Measurements from ENCODE around the gene KIF18A. TPM values are rescaled to one million over a fixed set of nuclear protein-coding genes. Genes with fewer than 3 reads are reported as not detected.

KIF18A gene
- total RNA-seq, 4 donors from 2014 or later, result 1.7 to 9.1 (median 3.6) TPM

- TF ChIP-seq CTCF (IDR thresholded peaks at IDR 0.05), result no peak
- no peak for TF ChIP-seq POLR2A (IDR thresholded peaks at IDR 0.05)
- no peaks in the 10 kb centered on the region for H3K36me3 ChIP-seq
- H3K27me3 ChIP-seq, result no peaks in the 10 kb centered on the region
- intact Hi-C loops (cut with DNase I), result no loop called here
- H3K27ac ChIP-seq, result no peak overlapping the region
- no peaks in the 10 kb centered on the region for H3K9me3 ChIP-seq
- H3K4me1 ChIP-seq, result no peaks in the 10 kb centered on the region
- H3K4me3 ChIP-seq, result no peak overlapping the region
- no peak for DNase-seq
- WGBS, 2 donors, result 95 to 100% methylated on average over 1 of the region's 1 CpG
Observed at GRCh38 chr11:28071305-28071704, 36.7 kb downstream of the KIF18A start.

- Histone ChIP-seq H3K9me3 (no peaks in the 10 kb centered on the region), H3K36me3 (peaks cover 0 to 4% (median 0%) of the 10 kb centered on the region in 3 donors), H3K27ac (no peak overlapping the region), H3K4me3 (no peak overlapping the region), H3K4me1 (no peaks in the 10 kb centered on the region), H3K27me3 (no peaks in the 10 kb centered on the region)
- no peak for DNase-seq
- intact Hi-C loops (cut with DNase I), result no loop called here
- no peak for TF ChIP-seq CTCF (IDR thresholded peaks at IDR 0.05)
Observed at GRCh38 chr11:28058333-28058732, 49.6 kb downstream of the KIF18A start.

GRCh38 chr11:28054821-28055220 lies 53.1 kb downstream of the KIF18A start:
- DNase-seq, result no peak
- Histone ChIP-seq H3K36me3 (peaks cover 0 to 4% (median 0%) of the 10 kb centered on the region in 3 donors), H3K4me3 (no peak overlapping the region), H3K27me3 (no peaks in the 10 kb centered on the region), H3K27ac (no peak overlapping the region), H3K4me1 (no peaks in the 10 kb centered on the region), H3K9me3 (no peaks in the 10 kb centered on the region)
- TF ChIP-seq POLR2A (IDR thresholded peaks at IDR 0.05) (no peak), CTCF (IDR thresholded peaks at IDR 0.05) (no peak)
- WGBS, 2 donors, result 93 to 94% methylated on average over 2 of the region's 2 CpGs
- intact Hi-C loops (cut with DNase I), result no loop called here

- Histone ChIP-seq H3K4me3 (no peak overlapping the region), H3K36me3 (no peaks in the 10 kb centered on the region), H3K27me3 (no peaks in the 10 kb centered on the region), H3K4me1 (peaks cover 0 to 6% (median 0%) of the 10 kb centered on the region in 3 donors), H3K27ac (no peak overlapping the region), H3K9me3 (no peaks in the 10 kb centered on the region)
- no peak for DNase-seq
- intact Hi-C loops (cut with DNase I), result no loop called here
- TF ChIP-seq CTCF (IDR thresholded peaks at IDR 0.05) (no peak), POLR2A (IDR thresholded peaks at IDR 0.05) (no peak)
- 30 to 39% methylated on average over 5 of the region's 5 CpGs for WGBS, 2 donors
Observed at GRCh38 chr11:28049338-28050216, 58.4 kb downstream of the KIF18A start.

GRCh38 chr11:28048812-28049211 lies 59.1 kb downstream of the KIF18A start:
- Histone ChIP-seq H3K9me3 (no peaks in the 10 kb centered on the region), H3K36me3 (no peaks in the 10 kb centered on the region), H3K4me1 (peaks cover 0 to 6% (median 0%) of the 10 kb centered on the region in 3 donors), H3K27me3 (no peaks in the 10 kb centered on the region), H3K27ac (no peak overlapping the region), H3K4me3 (no peak overlapping the region)
- DNase-seq, result no peak
- intact Hi-C loops (cut with DNase I), result no loop called here
- TF ChIP-seq POLR2A (IDR thresholded peaks at IDR 0.05) (no peak), CTCF (IDR thresholded peaks at IDR 0.05) (no peak)
